Measurements from ENCODE around the gene SV2A. TPM values are rescaled to one million over a fixed set of nuclear protein-coding genes. Genes with fewer than 3 reads are reported as not detected.

The SV2A gene
- total and polyA plus RNA-seq, 2 donors (not counting 1 experiment from before 2014, with no cell fraction given): 0.07 to 0.24 TPM

DNA sequence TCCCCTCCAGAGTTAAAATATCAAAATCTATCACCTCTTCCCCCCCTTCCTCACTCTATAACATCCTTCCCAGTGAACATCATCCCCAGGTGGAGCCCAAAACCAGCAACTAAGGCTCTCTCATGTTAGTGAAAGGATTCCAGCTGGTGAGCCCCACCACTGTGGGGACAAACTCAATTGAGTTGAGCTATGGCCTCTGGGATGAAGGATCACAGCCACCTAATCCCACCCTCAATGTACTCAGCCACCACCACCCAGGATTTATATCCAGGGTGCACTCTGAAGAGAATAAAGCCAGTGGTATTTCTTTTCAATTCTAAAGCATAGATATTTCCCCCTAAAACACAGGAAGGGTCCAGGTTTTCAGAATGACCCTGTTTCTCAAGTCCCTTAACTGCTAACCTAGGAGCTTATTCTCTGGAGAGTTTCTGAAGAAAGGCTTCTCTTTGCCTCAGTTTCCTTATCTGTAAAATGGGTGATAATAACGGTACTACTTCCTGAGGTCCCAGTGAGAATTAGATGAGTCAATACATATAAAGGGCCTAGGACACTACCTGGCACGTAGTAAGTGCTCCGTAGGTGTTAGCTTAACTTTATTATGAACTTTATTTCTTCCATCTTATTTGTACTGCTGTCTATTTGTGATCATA, 33.9 kb downstream of the SV2A start:
- Histone ChIP-seq H3K9me3 (ENCODE audit: control extremely low read depth in 1 of 3, control insufficient read depth in 2 of 3, insufficient read depth in 1 of 3, low read length in 2 of 3) (peaks cover 0 to 5% (median 0%) of the 10 kb centered on the region in 3 donors), H2AFZ (ENCODE audit: insufficient read depth, low read depth, low read length, poor library complexity, severe bottlenecking) (no peak overlapping the region), H4K20me1 (ENCODE audit: control insufficient read depth, insufficient read depth, low read length, poor library complexity, severe bottlenecking) (peaks cover 29% of the 10 kb centered on the region), H3K4me1 (ENCODE audit: control insufficient read depth in 2 of 2, insufficient read depth in 2 of 2, low read length in 2 of 2) (peaks cover 20 to 29% of the 10 kb centered on the region in 2 donors), H3K79me2 (ENCODE audit: control insufficient read depth, insufficient read depth, low read length) (peaks cover 46% of the 10 kb centered on the region), H3K9ac (ENCODE audit: low read length) (peak overlapping the region; percentile 83), H3K36me3 (replicated peaks in 1 of 2; ENCODE audit: control extremely low read depth in 1 of 2, control insufficient read depth in 1 of 2, extremely low read depth in 1 of 2, insufficient read depth in 2 of 2, low read length in 1 of 2) (peaks cover 0 to 4% of the 10 kb centered on the region in 2 experiments), H3K27me3 (replicated peaks in 1 of 4; ENCODE audit: control extremely low read depth in 1 of 4, control insufficient read depth in 3 of 4, insufficient read depth in 4 of 4, low read length in 3 of 4) (no peaks in the 10 kb centered on the region), H3K4me3 (ENCODE audit: control extremely low read depth in 1 of 5, extremely low read depth in 1 of 5, insufficient read depth in 1 of 5, low read depth in 2 of 5, low read length in 4 of 5) (peak overlapping the region in 1 of 5 experiments; percentile 87), H3K4me2 (replicated peaks; ENCODE audit: low read depth, low read length, poor library complexity, severe bottlenecking) (peak overlapping the region; percentile 91), H3K27ac (ENCODE audit: low read length in 2 of 2) (no peak overlapping the region)
- CTCF ChIA-PET: interaction anchor here (1.3 kb wide), 1 partner anchor 167 kb away, joined by 6 read pairs; no protein-coding TSS in a partner anchor
- H3K4me3 Mint-ChIP-seq: no peak overlapping the region
- TF ChIP-seq, protein P1, sequence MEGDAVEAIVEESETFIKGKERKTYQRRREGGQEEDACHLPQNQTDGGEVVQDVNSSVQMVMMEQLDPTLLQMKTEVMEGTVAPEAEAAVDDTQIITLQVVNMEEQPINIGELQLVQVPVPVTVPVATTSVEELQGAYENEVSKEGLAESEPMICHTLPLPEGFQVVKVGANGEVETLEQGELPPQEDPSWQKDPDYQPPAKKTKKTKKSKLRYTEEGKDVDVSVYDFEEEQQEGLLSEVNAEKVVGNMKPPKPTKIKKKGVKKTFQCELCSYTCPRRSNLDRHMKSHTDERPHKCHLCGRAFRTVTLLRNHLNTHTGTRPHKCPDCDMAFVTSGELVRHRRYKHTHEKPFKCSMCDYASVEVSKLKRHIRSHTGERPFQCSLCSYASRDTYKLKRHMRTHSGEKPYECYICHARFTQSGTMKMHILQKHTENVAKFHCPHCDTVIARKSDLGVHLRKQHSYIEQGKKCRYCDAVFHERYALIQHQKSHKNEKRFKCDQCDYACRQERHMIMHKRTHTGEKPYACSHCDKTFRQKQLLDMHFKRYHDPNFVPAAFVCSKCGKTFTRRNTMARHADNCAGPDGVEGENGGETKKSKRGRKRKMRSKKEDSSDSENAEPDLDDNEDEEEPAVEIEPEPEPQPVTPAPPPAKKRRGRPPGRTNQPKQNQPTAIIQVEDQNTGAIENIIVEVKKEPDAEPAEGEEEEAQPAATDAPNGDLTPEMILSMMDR (IDR thresholded peaks at IDR 0.05): no peak
- no peak for TF ChIP-seq EZH2 (IDR thresholded peaks at IDR 0.05; ENCODE audit: borderline replicate concordance, insufficient read depth, low read depth, low read length, poor library complexity, severe bottlenecking)
- H3K27ac Mint-ChIP-seq: peak overlapping the region; percentile 42
- DNase-seq: no peak
- intact Hi-C loops (cut with micrococcal nuclease): loop anchor here (2.0 kb wide), 1 partner anchor 15 kb away; the partner anchor contains the start of gene BOLA1
- ATAC-seq (ENCODE audit: low read depth): no peak
- H3K27me3 Mint-ChIP-seq: no peaks in the 10 kb centered on the region
- POLR2A ChIA-PET: interaction anchor here (4.9 kb wide), 2 partner anchors 34 to 39 kb away, joined by 30 to 51 read pairs; no protein-coding TSS in a partner anchor
- H3K9me3 Mint-ChIP-seq (ENCODE audit: insufficient read depth): no peaks in the 10 kb centered on the region
- H3K4me1 Mint-ChIP-seq: peaks cover 10% of the 10 kb centered on the region
- WGBS (ENCODE audit: insufficient coverage): no CpG with 5 or more reads among the region's 3 CpGs

DNA sequence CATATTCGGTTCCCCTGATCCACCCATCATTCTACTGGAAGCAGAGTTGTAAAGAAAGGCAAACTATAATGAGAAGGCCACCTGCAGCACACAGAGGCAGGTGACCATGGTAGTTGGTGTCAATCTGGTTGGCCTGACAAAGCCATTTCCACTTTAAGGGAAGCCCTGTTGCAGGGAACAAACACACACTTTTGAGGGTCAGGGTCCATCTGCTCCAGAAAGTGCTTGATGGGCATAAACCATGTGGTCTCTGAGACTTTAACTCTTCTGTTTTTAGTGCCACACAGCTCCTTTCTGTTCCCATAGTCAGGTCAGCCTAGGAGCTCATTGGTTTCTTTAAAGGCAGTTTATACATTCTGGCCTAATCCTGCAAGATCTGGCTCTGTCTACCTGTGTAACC, 35.8 kb downstream of the SV2A start:
- H3K4me1 ChIP-seq (ENCODE audit: control insufficient read depth in 2 of 2, insufficient read depth in 2 of 2, low read length in 2 of 2): peaks cover 17 to 25% of the 10 kb centered on the region in 2 donors
- H3K9me3 Mint-ChIP-seq (ENCODE audit: insufficient read depth): no peaks in the 10 kb centered on the region
- CTCF ChIA-PET: no interaction called here
- ATAC-seq (ENCODE audit: low read depth) (no peak), DNase-seq (no peak)
- WGBS (ENCODE audit: insufficient coverage): no CpG with 5 or more reads among the region's 1 CpG
- no peaks in the 10 kb centered on the region for H3K27me3 ChIP-seq (replicated peaks in 1 of 4; ENCODE audit: control extremely low read depth in 1 of 4, control insufficient read depth in 3 of 4, insufficient read depth in 4 of 4, low read length in 3 of 4)
- H3K4me1 Mint-ChIP-seq: peaks cover 10% of the 10 kb centered on the region
- no peaks in the 10 kb centered on the region for H3K9me3 ChIP-seq (ENCODE audit: control extremely low read depth in 1 of 3, control insufficient read depth in 2 of 3, insufficient read depth in 1 of 3, low read length in 2 of 3)
- no peak overlapping the region for H3K4me3 ChIP-seq (ENCODE audit: control extremely low read depth in 1 of 5, extremely low read depth in 1 of 5, insufficient read depth in 1 of 5, low read depth in 2 of 5, low read length in 4 of 5)
- no peak overlapping the region for H3K4me2 ChIP-seq (replicated peaks; ENCODE audit: low read depth, low read length, poor library complexity, severe bottlenecking)
- no peaks in the 10 kb centered on the region for H3K27me3 Mint-ChIP-seq
- H3K27ac Mint-ChIP-seq: peak overlapping the region; percentile 12
- H4K20me1 ChIP-seq (ENCODE audit: control insufficient read depth, insufficient read depth, low read length, poor library complexity, severe bottlenecking): peaks cover 29% of the 10 kb centered on the region
- H3K27ac ChIP-seq (ENCODE audit: low read length in 2 of 2): no peak overlapping the region
- intact Hi-C loops (cut with micrococcal nuclease): no loop called here
- H3K36me3 ChIP-seq (replicated peaks in 1 of 2; ENCODE audit: control extremely low read depth in 1 of 2, control insufficient read depth in 1 of 2, extremely low read depth in 1 of 2, insufficient read depth in 2 of 2, low read length in 1 of 2): peaks cover 0 to 4% of the 10 kb centered on the region in 2 experiments
- peaks cover 55% of the 10 kb centered on the region for H3K79me2 ChIP-seq (ENCODE audit: control insufficient read depth, insufficient read depth, low read length)
- POLR2A ChIA-PET: no interaction called here
- H3K9ac ChIP-seq (ENCODE audit: low read length): no peak overlapping the region
- H2AFZ ChIP-seq (ENCODE audit: insufficient read depth, low read depth, low read length, poor library complexity, severe bottlenecking): no peak overlapping the region
- TF ChIP-seq, protein P1 (IDR thresholded peaks at IDR 0.05): no peak
- TF ChIP-seq EZH2 (IDR thresholded peaks at IDR 0.05; ENCODE audit: borderline replicate concordance, insufficient read depth, low read depth, low read length, poor library complexity, severe bottlenecking): no peak
- H3K4me3 Mint-ChIP-seq: no peak overlapping the region

Measured in B cell (primary cell).